ENCODE measurements around the gene WT1.

Gene WT1

DNA sequence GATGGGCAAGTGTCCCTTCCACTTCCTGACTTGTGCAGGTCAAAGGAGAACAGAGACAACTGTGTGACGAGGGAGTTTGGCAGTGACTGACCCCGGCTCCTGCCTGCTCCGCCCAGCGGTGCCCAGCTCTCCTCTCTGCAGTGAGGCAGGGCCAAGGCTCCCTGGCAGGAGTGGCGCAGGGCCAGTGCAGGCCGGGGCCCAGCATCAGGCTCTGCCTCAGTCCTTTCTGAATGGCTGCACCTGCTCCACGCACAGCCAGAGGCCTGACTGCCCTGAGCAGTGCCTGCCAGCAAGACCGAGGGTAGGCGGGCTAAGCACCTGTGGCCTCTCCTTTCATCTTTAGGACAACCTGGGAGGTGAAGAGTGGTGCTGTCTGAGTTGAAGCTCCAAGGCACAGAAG, 54.2 kb downstream of the WT1 start:
- H3K4me1 ChIP-seq (ENCODE audit: control insufficient read depth, insufficient read depth, low read length) = no peaks in the 10 kb centered on the region
- H3K9me3 ChIP-seq (ENCODE audit: control insufficient read depth, insufficient read depth, low read depth, low read length) = no peaks in the 10 kb centered on the region
- ChIA-PET CTCF (no interaction called here), POLR2A (no interaction called here)
- no peak overlapping the region for H3K4me3 ChIP-seq (ENCODE audit: low read depth, low read length)
- no peak overlapping the region for H3K27ac ChIP-seq (ENCODE audit: extremely low read depth, low read depth, low read length)
- TF ChIP-seq ZNF658 (tag by site-specific recombination; IDR thresholded peaks at IDR 0.05) (no peak), SP2 (tag by site-specific recombination; IDR thresholded peaks at IDR 0.05) (no peak), ZFP41 (tag by site-specific recombination; IDR thresholded peaks at IDR 0.05; ENCODE audit: borderline replicate concordance) (no peak), ZNF302 (tag by site-specific recombination; IDR thresholded peaks at IDR 0.05; ENCODE audit: low read depth) (no peak), SP7 (tag by site-specific recombination; IDR thresholded peaks at IDR 0.05) (no peak), SALL2 (tag by site-specific recombination; IDR thresholded peaks at IDR 0.05; ENCODE audit: borderline replicate concordance) (no peak), HOXC10 (CRISPR knock-in tag; IDR thresholded peaks at IDR 0.05) (no peak), ZNF558 (tag by site-specific recombination; IDR thresholded peaks at IDR 0.05) (no peak), ZNF19 (tag by site-specific recombination; IDR thresholded peaks at IDR 0.05; ENCODE audit: low read depth) (no peak), ZSCAN4 (tag by site-specific recombination; IDR thresholded peaks at IDR 0.05) (no peak), ZBTB20 (tag by site-specific recombination; IDR thresholded peaks at IDR 0.05) (no peak)
- TF ChIP-seq, protein P1, sequence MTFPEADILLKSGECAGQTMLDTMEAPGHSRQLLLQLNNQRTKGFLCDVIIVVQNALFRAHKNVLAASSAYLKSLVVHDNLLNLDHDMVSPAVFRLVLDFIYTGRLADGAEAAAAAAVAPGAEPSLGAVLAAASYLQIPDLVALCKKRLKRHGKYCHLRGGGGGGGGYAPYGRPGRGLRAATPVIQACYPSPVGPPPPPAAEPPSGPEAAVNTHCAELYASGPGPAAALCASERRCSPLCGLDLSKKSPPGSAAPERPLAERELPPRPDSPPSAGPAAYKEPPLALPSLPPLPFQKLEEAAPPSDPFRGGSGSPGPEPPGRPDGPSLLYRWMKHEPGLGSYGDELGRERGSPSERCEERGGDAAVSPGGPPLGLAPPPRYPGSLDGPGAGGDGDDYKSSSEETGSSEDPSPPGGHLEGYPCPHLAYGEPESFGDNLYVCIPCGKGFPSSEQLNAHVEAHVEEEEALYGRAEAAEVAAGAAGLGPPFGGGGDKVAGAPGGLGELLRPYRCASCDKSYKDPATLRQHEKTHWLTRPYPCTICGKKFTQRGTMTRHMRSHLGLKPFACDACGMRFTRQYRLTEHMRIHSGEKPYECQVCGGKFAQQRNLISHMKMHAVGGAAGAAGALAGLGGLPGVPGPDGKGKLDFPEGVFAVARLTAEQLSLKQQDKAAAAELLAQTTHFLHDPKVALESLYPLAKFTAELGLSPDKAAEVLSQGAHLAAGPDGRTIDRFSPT (tag by site-specific recombination; IDR thresholded peaks at IDR 0.05) = no peak
- TF ChIP-seq, protein P2, sequence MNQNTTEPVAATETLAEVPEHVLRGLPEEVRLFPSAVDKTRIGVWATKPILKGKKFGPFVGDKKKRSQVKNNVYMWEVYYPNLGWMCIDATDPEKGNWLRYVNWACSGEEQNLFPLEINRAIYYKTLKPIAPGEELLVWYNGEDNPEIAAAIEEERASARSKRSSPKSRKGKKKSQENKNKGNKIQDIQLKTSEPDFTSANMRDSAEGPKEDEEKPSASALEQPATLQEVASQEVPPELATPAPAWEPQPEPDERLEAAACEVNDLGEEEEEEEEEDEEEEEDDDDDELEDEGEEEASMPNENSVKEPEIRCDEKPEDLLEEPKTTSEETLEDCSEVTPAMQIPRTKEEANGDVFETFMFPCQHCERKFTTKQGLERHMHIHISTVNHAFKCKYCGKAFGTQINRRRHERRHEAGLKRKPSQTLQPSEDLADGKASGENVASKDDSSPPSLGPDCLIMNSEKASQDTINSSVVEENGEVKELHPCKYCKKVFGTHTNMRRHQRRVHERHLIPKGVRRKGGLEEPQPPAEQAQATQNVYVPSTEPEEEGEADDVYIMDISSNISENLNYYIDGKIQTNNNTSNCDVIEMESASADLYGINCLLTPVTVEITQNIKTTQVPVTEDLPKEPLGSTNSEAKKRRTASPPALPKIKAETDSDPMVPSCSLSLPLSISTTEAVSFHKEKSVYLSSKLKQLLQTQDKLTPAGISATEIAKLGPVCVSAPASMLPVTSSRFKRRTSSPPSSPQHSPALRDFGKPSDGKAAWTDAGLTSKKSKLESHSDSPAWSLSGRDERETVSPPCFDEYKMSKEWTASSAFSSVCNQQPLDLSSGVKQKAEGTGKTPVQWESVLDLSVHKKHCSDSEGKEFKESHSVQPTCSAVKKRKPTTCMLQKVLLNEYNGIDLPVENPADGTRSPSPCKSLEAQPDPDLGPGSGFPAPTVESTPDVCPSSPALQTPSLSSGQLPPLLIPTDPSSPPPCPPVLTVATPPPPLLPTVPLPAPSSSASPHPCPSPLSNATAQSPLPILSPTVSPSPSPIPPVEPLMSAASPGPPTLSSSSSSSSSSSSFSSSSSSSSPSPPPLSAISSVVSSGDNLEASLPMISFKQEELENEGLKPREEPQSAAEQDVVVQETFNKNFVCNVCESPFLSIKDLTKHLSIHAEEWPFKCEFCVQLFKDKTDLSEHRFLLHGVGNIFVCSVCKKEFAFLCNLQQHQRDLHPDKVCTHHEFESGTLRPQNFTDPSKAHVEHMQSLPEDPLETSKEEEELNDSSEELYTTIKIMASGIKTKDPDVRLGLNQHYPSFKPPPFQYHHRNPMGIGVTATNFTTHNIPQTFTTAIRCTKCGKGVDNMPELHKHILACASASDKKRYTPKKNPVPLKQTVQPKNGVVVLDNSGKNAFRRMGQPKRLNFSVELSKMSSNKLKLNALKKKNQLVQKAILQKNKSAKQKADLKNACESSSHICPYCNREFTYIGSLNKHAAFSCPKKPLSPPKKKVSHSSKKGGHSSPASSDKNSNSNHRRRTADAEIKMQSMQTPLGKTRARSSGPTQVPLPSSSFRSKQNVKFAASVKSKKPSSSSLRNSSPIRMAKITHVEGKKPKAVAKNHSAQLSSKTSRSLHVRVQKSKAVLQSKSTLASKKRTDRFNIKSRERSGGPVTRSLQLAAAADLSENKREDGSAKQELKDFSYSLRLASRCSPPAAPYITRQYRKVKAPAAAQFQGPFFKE (tag by site-specific recombination; IDR thresholded peaks at IDR 0.05; ENCODE audit: borderline replicate concordance) = no peak
- TF ChIP-seq, protein P3, sequence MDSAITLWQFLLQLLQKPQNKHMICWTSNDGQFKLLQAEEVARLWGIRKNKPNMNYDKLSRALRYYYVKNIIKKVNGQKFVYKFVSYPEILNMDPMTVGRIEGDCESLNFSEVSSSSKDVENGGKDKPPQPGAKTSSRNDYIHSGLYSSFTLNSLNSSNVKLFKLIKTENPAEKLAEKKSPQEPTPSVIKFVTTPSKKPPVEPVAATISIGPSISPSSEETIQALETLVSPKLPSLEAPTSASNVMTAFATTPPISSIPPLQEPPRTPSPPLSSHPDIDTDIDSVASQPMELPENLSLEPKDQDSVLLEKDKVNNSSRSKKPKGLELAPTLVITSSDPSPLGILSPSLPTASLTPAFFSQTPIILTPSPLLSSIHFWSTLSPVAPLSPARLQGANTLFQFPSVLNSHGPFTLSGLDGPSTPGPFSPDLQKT (IDR thresholded peaks at IDR 0.05; ENCODE audit: borderline replicate concordance, low read depth, low read length) = no peak
- TF ChIP-seq, protein P4, sequence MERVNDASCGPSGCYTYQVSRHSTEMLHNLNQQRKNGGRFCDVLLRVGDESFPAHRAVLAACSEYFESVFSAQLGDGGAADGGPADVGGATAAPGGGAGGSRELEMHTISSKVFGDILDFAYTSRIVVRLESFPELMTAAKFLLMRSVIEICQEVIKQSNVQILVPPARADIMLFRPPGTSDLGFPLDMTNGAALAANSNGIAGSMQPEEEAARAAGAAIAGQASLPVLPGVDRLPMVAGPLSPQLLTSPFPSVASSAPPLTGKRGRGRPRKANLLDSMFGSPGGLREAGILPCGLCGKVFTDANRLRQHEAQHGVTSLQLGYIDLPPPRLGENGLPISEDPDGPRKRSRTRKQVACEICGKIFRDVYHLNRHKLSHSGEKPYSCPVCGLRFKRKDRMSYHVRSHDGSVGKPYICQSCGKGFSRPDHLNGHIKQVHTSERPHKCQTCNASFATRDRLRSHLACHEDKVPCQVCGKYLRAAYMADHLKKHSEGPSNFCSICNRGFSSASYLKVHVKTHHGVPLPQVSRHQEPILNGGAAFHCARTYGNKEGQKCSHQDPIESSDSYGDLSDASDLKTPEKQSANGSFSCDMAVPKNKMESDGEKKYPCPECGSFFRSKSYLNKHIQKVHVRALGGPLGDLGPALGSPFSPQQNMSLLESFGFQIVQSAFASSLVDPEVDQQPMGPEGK (tag by site-specific recombination; IDR thresholded peaks at IDR 0.05) = no peak
- TF ChIP-seq, protein P5, sequence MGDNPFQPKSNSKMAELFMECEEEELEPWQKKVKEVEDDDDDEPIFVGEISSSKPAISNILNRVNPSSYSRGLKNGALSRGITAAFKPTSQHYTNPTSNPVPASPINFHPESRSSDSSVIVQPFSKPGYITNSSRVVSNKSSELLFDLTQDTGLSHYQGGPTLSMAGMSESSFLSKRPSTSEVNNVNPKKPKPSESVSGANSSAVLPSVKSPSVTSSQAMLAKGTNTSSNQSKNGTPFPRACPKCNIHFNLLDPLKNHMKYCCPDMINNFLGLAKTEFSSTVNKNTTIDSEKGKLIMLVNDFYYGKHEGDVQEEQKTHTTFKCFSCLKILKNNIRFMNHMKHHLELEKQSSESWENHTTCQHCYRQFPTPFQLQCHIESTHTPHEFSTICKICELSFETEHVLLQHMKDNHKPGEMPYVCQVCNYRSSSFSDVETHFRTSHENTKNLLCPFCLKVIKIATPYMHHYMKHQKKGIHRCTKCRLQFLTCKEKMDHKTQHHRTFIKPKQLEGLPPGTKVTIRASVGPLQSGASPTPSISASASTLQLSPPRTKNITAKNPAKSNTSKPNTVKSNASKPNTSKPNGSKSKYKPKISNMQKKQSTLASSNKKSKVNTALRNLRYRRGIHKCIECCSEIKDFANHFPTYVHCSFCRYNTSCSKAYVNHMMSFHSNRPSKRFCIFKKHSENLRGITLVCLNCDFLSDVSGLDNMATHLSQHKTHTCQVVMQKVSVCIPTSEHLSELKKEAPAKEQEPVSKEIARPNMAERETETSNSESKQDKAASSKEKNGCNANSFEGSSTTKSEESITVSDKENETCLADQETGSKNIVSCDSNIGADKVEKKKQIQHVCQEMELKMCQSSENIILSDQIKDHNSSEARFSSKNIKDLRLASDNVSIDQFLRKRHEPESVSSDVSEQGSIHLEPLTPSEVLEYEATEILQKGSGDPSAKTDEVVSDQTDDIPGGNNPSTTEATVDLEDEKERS (tag by site-specific recombination; IDR thresholded peaks at IDR 0.05) = no peak
- TF ChIP-seq, protein P6, sequence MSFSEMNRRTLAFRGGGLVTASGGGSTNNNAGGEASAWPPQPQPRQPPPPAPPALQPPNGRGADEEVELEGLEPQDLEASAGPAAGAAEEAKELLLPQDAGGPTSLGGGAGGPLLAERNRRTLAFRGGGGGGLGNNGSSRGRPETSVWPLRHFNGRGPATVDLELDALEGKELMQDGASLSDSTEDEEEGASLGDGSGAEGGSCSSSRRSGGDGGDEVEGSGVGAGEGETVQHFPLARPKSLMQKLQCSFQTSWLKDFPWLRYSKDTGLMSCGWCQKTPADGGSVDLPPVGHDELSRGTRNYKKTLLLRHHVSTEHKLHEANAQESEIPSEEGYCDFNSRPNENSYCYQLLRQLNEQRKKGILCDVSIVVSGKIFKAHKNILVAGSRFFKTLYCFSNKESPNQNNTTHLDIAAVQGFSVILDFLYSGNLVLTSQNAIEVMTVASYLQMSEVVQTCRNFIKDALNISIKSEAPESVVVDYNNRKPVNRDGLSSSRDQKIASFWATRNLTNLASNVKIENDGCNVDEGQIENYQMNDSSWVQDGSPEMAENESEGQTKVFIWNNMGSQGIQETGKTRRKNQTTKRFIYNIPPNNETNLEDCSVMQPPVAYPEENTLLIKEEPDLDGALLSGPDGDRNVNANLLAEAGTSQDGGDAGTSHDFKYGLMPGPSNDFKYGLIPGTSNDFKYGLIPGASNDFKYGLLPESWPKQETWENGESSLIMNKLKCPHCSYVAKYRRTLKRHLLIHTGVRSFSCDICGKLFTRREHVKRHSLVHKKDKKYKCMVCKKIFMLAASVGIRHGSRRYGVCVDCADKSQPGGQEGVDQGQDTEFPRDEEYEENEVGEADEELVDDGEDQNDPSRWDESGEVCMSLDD (tag by site-specific recombination; IDR thresholded peaks at IDR 0.05) = no peak
- no peaks in the 10 kb centered on the region for H3K36me3 ChIP-seq (ENCODE audit: control insufficient read depth in 2 of 2, insufficient read depth in 1 of 2, low read length in 2 of 2)

Measured in HEK293 (cell line).